B cell (primary cell): ENCODE results near the gene BRIP1.

Source experiments
- CTCF ChIP-seq: fragments of 200-600 bp; IDR thresholded peaks from one replicate; pipeline ENCODE4 v1.8.0; 2022; ENCODE audit warnings: antibody characterized with exemption, mild to moderate bottlenecking
- EZH2 ChIP-seq: IDR thresholded peaks from 2 replicates; pipeline ENCODE4 v1.6.1; 2012; ENCODE audit warnings: borderline replicate concordance, low read depth, mild to moderate bottlenecking, moderate library complexity, low read length; ENCODE audit not compliant: insufficient read depth, poor library complexity, severe bottlenecking

- no peak for TF ChIP-seq CTCF
- no peak for TF ChIP-seq EZH2
Observed at GRCh38 chr17:61728297-61728836, 135.0 kb downstream of the BRIP1 start.
